GM18870 (cell line): Measurements from ENCODE around the gene PTPRF.
"Not testable (repeated sequence)": the region's sequence is repeated elsewhere in the genome, so short reads cannot be mapped to it uniquely, and the experiment has no call there.

Experiments used
- ATAC-seq: cut with Tn5 transposase; IDR thresholded peaks from one replicate; pipeline ENCODE4 v1.9.1; 2021; ENCODE audit warnings: moderate library complexity; ENCODE audit not compliant: unreplicated experiment

Gene PTPRF

GRCh38 chr1:43621386-43621785 is 90.7 kb downstream of the PTPRF start:
- ATAC-seq: no peak

GRCh38 chr1:43621861-43622260 is 91.2 kb downstream of the PTPRF start:
- ATAC-seq: no peak

- no peak for ATAC-seq
Measured at GRCh38 chr1:43622471-43622870, 91.8 kb downstream of the PTPRF start.

GRCh38 chr1:43622901-43623780 is 92.5 kb downstream of the PTPRF start:
- ATAC-seq: no peak

GRCh38 chr1:43625063-43625780 is 94.5 kb downstream of the PTPRF start:
- no peak for ATAC-seq

GRCh38 chr1:43632135-43632670 is 101.5 kb downstream of the PTPRF start:
- ATAC-seq: no peak

GRCh38 chr1:43634721-43635120 is 104.0 kb downstream of the PTPRF start:
- no peak for ATAC-seq

GRCh38 chr1:43636006-43636641 is 105.4 kb downstream of the PTPRF start:
- ATAC-seq: no peak

- no peak for ATAC-seq
Measured at GRCh38 chr1:43637267-43637666, 106.6 kb downstream of the PTPRF start.

- not testable (repeated sequence) for ATAC-seq
Measured at GRCh38 chr1:43638381-43638780, 107.7 kb downstream of the PTPRF start.

GRCh38 chr1:43639976-43640794 is 109.5 kb downstream of the PTPRF start:
- ATAC-seq: no peak

- ATAC-seq: no peak
Measured at GRCh38 chr1:43644558-43644957, 113.9 kb downstream of the PTPRF start.

GRCh38 chr1:43645461-43645860 is 114.8 kb downstream of the PTPRF start:
- no peak for ATAC-seq

GRCh38 chr1:43647331-43647730 is 116.6 kb downstream of the PTPRF start:
- ATAC-seq: not testable (repeated sequence)

GRCh38 chr1:43648221-43648847 is 117.7 kb downstream of the PTPRF start:
- no peak for ATAC-seq

- ATAC-seq: no peak
Measured at GRCh38 chr1:43648876-43649477, 118.3 kb downstream of the PTPRF start.

- peak; percentile 57 for ATAC-seq
Measured at GRCh38 chr1:43650310-43651085, 119.8 kb downstream of the PTPRF start.

GRCh38 chr1:43651188-43651587 is 120.5 kb downstream of the PTPRF start:
- no peak for ATAC-seq

- no peak for ATAC-seq
Measured at GRCh38 chr1:43651902-43652301, 121.2 kb downstream of the PTPRF start.
